A673 (cell line): ENCODE results near the gene TTLL5. TPM values are rescaled to one million over a fixed set of nuclear protein-coding genes. Genes with fewer than 3 reads are reported as not detected.

Experiments
- BruUV-seq: library from RNA; stranded (reverse); fragments of 400-500 nt; replicated peaks from 2 replicates; lab custom pipeline; 2021; lab: Mats Ljungman, UMichigan
- CTCF ChIA-PET: fragments of 300-600 bp; sonication (Branson Sonifier 250); formaldehyde crosslinking; loops from one replicate; lab custom pipeline; 2022; ENCODE audit warnings: antibody characterized with exemption; lab: Charles Lee
- POLR2A ChIA-PET: fragments of 300-600 bp; sonication (Branson Sonifier 250); formaldehyde crosslinking; loops from one replicate; lab custom pipeline; 2022; ENCODE audit warnings: antibody characterized with exemption; ENCODE audit not compliant: low non-redundant PET; lab: Charles Lee
- DNase-seq: peaks from one replicate; pipeline ENCODE4 v3.0.0-alpha.2; 2015; ENCODE audit warnings: low spot score
- H3K27ac ChIP-seq: fragments of 200-600 bp; sonication (generic); 2 replicates; pipeline ENCODE4 v1.5.1; 2016; ENCODE audit warnings: mixed run types, low read depth, mild to moderate bottlenecking, mixed read lengths, antibody characterized with exemption, low read length; ENCODE audit not compliant: poor library complexity, severe bottlenecking
- H3K27me3 ChIP-seq: fragments of 200-600 bp; sonication (generic); replicated peaks from 2 replicates; pipeline ENCODE4 v1.6.1; 2017; ENCODE audit warnings: mixed run types, low read depth, mild to moderate bottlenecking, mixed read lengths, antibody characterized with exemption, low read length; ENCODE audit not compliant: insufficient read depth, poor library complexity
- H3K36me3 ChIP-seq: fragments of 200-600 bp; sonication (generic); 2 replicates; pipeline ENCODE4 v1.6.1; 2016; ENCODE audit warnings: mixed run types, mild to moderate bottlenecking, mixed read lengths, antibody characterized with exemption, low read length; ENCODE audit not compliant: insufficient read depth, poor library complexity, severe bottlenecking
- H3K4me1 ChIP-seq: fragments of 200-600 bp; sonication (generic); 2 replicates; pipeline ENCODE4 v1.6.1; 2017; ENCODE audit warnings: mixed run types, mild to moderate bottlenecking, mixed read lengths, antibody characterized with exemption, low read length; ENCODE audit not compliant: insufficient read depth, poor library complexity, severe bottlenecking
- H3K4me3 ChIP-seq: fragments of 200-600 bp; sonication (generic); 2 replicates; pipeline ENCODE4 v1.5.1; 2016; ENCODE audit warnings: low read depth, mixed run types, mild to moderate bottlenecking, mixed read lengths, low read length; ENCODE audit not compliant: poor library complexity, severe bottlenecking
- H3K9me3 ChIP-seq: fragments of 200-600 bp; sonication (generic); 2 replicates; pipeline ENCODE4 v1.6.1; 2016; ENCODE audit warnings: mixed run types, low read depth, mild to moderate bottlenecking, mixed read lengths, antibody characterized with exemption, low read length; ENCODE audit not compliant: poor library complexity, severe bottlenecking
- CTCF ChIP-seq: fragments of 300-800, 200-600 bp; sonication (generic); conservative IDR thresholded peaks from 2 replicates; pipeline ENCODE4 v1.5.1; 2017; ENCODE audit warnings: low read depth, mild to moderate bottlenecking, antibody characterized with exemption, low read length, moderate library complexity, mixed read lengths
- EZH2 ChIP-seq: fragments of 200-600 bp; sonication (generic); IDR thresholded peaks from 2 replicates; pipeline ENCODE4 v1.6.1; 2017; ENCODE audit warnings: borderline replicate concordance, low read depth, mild to moderate bottlenecking, mixed read lengths, antibody characterized with exemption, low read length; ENCODE audit not compliant: poor library complexity, severe bottlenecking
- intact Hi-C: fragments of 100-400 bp; cut with micrococcal nuclease; formaldehyde crosslinking; loops from one replicate; pipeline ENCODE4 v1.10.0; 2022; ENCODE audit not compliant: unreplicated experiment
- total RNA-seq: library from RNA; stranded (reverse); gene quantifications from 2 replicates; pipeline ENCODE4 v1.2.3, GENCODE V29; 2021

The TTLL5 gene
- total RNA-seq, 1 experiment from 2014 or later = 56.7 TPM

DNA sequence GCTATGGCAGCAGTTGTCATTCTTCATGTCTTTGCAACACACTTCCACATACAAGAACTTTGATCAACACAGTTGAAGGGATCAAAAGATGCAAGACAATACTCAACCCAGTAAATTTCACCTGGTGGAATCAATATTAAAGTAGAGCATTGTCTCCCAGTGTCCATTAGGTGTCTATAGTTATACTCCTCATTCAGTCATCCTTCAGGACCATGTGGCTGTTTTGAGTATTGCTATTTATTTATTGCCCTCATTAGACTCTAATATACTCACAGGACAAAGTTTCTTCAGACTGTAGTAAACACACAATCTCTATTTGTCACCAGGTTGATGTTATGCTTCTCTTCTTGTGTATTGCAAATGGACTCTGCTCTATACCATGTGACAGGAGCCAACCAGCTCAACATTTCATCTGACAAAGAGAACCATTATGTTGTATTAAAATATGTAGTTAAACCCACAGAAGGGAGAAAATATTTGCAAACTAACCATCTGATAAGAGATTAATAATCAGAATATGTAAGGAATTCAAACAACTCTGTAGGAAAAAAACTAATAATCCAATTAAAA lies 174.2 kb downstream of the TTLL5 start:
- Histone ChIP-seq H3K27me3 (no peaks in the 10 kb centered on the region), H3K9me3 (no peaks in the 10 kb centered on the region), H3K4me3 (no peak overlapping the region), H3K4me1 (no peaks in the 10 kb centered on the region), H3K36me3 (no peaks in the 10 kb centered on the region), H3K27ac (no peak overlapping the region)
- BruUV-seq = no TSS peak
- ChIA-PET CTCF (no interaction called here), POLR2A (no interaction called here)
- DNase-seq = no peak
- intact Hi-C loops = no loop called here
- TF ChIP-seq EZH2 = no peak
- TF ChIP-seq CTCF = no peak

- no peak overlapping the region for H3K27ac ChIP-seq
- no peak for DNase-seq
- no peaks in the 10 kb centered on the region for H3K9me3 ChIP-seq
- no TSS peak for BruUV-seq
- CTCF ChIA-PET = no interaction called here
- no peaks in the 10 kb centered on the region for H3K4me1 ChIP-seq
- TF ChIP-seq CTCF (no peak), EZH2 (no peak)
- POLR2A ChIA-PET = no interaction called here
- no peaks in the 10 kb centered on the region for H3K36me3 ChIP-seq
- no peak overlapping the region for H3K4me3 ChIP-seq
- intact Hi-C loops = no loop called here
- H3K27me3 ChIP-seq = no peaks in the 10 kb centered on the region
These were observed 174.7 kb downstream of the TTLL5 start for GRCh38 chr14:75835737-75836136.

GRCh38 chr14:75837151-75837787 lies 176.2 kb downstream of the TTLL5 start:
- intact Hi-C loops = no loop called here
- no peak overlapping the region for H3K4me3 ChIP-seq
- no TSS peak for BruUV-seq
- DNase-seq = no peak
- H3K4me1 ChIP-seq = no peaks in the 10 kb centered on the region
- TF ChIP-seq CTCF (no peak), EZH2 (no peak)
- POLR2A ChIA-PET = no interaction called here
- H3K27ac ChIP-seq = no peak overlapping the region
- H3K9me3 ChIP-seq = no peaks in the 10 kb centered on the region
- H3K36me3 ChIP-seq = no peaks in the 10 kb centered on the region
- no peaks in the 10 kb centered on the region for H3K27me3 ChIP-seq
- CTCF ChIA-PET = no interaction called here
